ENCODE results near the gene OR2AG2. TPM values are rescaled to one million over a fixed set of nuclear protein-coding genes. Genes with fewer than 3 reads are reported as not detected.
A peak's percentile ranks its signal among the peaks of the same experiment; 100 is the strongest.

Gene OR2AG2
- total and polyA plus RNA-seq, 4 donors, result 0.01 to 0.18 (median 0.06) TPM; not detected in 1

DNA sequence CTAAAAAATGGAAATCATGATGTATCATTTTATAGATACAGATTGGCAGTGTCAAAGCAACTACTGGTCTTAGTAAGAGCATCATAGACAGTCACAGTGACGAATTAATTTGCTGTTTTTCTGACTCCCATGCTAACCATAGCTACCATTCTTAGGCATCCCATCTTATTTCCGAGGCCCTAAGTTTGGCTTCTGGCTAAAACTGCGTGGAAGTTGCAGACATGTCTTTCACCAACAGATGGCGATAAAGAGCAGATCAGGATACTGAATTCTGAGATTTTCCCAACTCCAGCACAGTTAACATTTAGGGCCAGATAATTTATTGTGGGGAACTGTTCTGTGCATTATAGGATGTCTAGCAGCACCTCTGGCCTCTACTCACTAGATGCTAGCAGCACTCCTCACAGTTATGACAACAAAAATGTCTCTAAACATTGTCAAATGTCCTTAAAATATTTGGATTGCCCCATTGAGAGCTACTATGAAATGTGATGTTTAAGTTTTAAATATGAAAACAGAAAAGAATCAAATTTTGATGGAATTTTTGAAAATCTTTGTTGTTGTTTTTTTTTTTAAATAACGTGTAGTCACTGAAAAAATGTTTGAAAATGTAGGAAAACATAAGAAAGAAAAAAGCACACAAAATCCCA is 16.3 kb downstream of the OR2AG2 start:
- WGBS, 2 donors, result 11 to 16% methylated on average over 5 of the region's 5 CpGs
- H3K9ac ChIP-seq (ENCODE audit: insufficient read depth in 1 of 2, low read length in 2 of 2), result no peak overlapping the region
- no peaks in the 10 kb centered on the region for H3K4me1 ChIP-seq (ENCODE audit: control insufficient read depth in 5 of 5, insufficient read depth in 5 of 5, low read length in 5 of 5)
- no peak for ATAC-seq (ENCODE audit: insufficient read depth, low FRiP score)
- peak; percentile 27 to 60 (median 49) for DNase-seq
- H3K27ac ChIP-seq (ENCODE audit: low read depth in 1 of 2, low read length in 1 of 2), result no peak overlapping the region
- H3K36me3 ChIP-seq (ENCODE audit: control insufficient read depth in 4 of 4, insufficient read depth in 4 of 4, low read length in 4 of 4), result no peaks in the 10 kb centered on the region
- TF ChIP-seq, protein P1, sequence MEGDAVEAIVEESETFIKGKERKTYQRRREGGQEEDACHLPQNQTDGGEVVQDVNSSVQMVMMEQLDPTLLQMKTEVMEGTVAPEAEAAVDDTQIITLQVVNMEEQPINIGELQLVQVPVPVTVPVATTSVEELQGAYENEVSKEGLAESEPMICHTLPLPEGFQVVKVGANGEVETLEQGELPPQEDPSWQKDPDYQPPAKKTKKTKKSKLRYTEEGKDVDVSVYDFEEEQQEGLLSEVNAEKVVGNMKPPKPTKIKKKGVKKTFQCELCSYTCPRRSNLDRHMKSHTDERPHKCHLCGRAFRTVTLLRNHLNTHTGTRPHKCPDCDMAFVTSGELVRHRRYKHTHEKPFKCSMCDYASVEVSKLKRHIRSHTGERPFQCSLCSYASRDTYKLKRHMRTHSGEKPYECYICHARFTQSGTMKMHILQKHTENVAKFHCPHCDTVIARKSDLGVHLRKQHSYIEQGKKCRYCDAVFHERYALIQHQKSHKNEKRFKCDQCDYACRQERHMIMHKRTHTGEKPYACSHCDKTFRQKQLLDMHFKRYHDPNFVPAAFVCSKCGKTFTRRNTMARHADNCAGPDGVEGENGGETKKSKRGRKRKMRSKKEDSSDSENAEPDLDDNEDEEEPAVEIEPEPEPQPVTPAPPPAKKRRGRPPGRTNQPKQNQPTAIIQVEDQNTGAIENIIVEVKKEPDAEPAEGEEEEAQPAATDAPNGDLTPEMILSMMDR (IDR thresholded peaks at IDR 0.05; ENCODE audit: control extremely low read depth, extremely low read depth), result peak; percentile 54
- no peaks in the 10 kb centered on the region for H3K9me3 ChIP-seq (ENCODE audit: control insufficient read depth in 4 of 4, insufficient read depth in 3 of 4, low read length in 3 of 4)
- no peaks in the 10 kb centered on the region for H3K27me3 ChIP-seq (ENCODE audit: control insufficient read depth in 3 of 3, insufficient read depth in 3 of 3, low read length in 2 of 3)
- no peak overlapping the region for H3K4me3 ChIP-seq

DNA sequence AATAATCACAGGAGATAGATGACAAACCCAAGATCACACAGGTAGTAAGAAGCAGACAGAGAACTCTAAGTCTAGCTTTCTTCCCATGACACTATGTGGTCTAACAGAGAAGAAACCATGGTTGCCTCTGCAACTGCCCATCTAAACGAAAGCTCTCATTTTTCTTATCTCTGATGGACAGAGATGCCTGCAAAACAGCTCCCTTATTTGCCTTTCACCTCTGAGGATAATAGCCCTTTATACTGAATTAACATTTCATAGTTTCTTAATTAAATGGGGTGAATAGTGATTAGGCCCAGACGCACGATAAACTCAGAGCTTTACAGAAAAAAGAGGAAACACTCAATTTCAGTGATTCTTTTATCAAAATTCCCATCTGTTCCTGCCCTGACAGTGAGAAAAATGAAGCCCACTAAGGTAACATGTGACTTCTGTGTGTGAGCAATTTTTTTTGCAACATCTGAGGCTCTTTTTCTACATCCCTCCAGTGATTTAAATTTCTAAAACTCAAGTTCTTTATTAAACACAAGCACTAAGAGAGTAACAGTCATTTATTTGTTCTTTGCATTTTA is 24.6 kb downstream of the OR2AG2 start:
- TF ChIP-seq, protein P1 (IDR thresholded peaks at IDR 0.05; ENCODE audit: control extremely low read depth, extremely low read depth), result no peak
- H3K9ac ChIP-seq (ENCODE audit: insufficient read depth in 1 of 2, low read length in 2 of 2), result no peak overlapping the region
- no peaks in the 10 kb centered on the region for H3K36me3 ChIP-seq (ENCODE audit: control insufficient read depth in 4 of 4, insufficient read depth in 4 of 4, low read length in 4 of 4)
- H3K27ac ChIP-seq (ENCODE audit: low read depth in 1 of 2, low read length in 1 of 2), result no peak overlapping the region
- H3K27me3 ChIP-seq (ENCODE audit: control insufficient read depth in 3 of 3, insufficient read depth in 3 of 3, low read length in 2 of 3), result no peaks in the 10 kb centered on the region
- DNase-seq (no peak), ATAC-seq (ENCODE audit: insufficient read depth, low FRiP score) (no peak)
- H3K9me3 ChIP-seq (ENCODE audit: control insufficient read depth in 4 of 4, insufficient read depth in 3 of 4, low read length in 3 of 4), result no peaks in the 10 kb centered on the region
- no peak overlapping the region for H3K4me3 ChIP-seq
- peaks cover 0 to 5% (median 0%) of the 10 kb centered on the region in 5 donors for H3K4me1 ChIP-seq (ENCODE audit: control insufficient read depth in 5 of 5, insufficient read depth in 5 of 5, low read length in 5 of 5)
- WGBS, 2 donors, result 25 to 58% methylated on average over 3 of the region's 3 CpGs

DNA sequence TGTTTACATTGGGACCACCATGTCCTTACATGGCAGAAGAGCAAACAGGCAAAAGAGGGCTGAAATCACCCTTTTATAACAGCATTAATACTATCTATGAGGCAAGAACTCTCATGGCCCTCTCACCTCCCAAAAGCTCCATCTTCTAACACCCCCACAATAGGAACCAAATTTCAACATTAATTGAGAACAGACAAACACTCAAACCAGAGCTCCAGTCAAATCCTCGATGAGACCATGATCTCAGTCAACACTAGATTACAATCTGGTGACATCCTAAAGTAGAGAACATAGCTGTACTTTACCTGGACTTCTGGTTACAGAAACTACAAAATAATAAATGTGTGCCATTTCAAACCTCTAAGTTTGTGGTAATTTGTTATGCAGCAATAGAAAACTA is 25.1 kb downstream of the OR2AG2 start:
- WGBS, 2 donors, result 38 to 39% methylated on average over 1 of the region's 1 CpG
- Histone ChIP-seq H3K4me3 (peak overlapping the region; percentile 49), H3K27ac (ENCODE audit: low read depth in 1 of 2, low read length in 1 of 2) (peak overlapping the region; percentile 71 to 95), H3K9me3 (ENCODE audit: control insufficient read depth in 4 of 4, insufficient read depth in 3 of 4, low read length in 3 of 4) (no peaks in the 10 kb centered on the region), H3K27me3 (ENCODE audit: control insufficient read depth in 3 of 3, insufficient read depth in 3 of 3, low read length in 2 of 3) (no peaks in the 10 kb centered on the region), H3K4me1 (ENCODE audit: control insufficient read depth in 5 of 5, insufficient read depth in 5 of 5, low read length in 5 of 5) (peaks cover 0 to 5% (median 0%) of the 10 kb centered on the region in 5 donors), H3K36me3 (ENCODE audit: control insufficient read depth in 4 of 4, insufficient read depth in 4 of 4, low read length in 4 of 4) (no peaks in the 10 kb centered on the region), H3K9ac (ENCODE audit: insufficient read depth in 1 of 2, low read length in 2 of 2) (no peak overlapping the region)
- TF ChIP-seq, protein P1 (IDR thresholded peaks at IDR 0.05; ENCODE audit: control extremely low read depth, extremely low read depth), result no peak
- DNase-seq (no peak), ATAC-seq (ENCODE audit: insufficient read depth, low FRiP score) (no peak)

All from lung (tissue), 12 donors.